Neural cell (in vitro differentiated cells): ENCODE results near the gene RAI1.

ENCODE experiments used
- EP300 ChIP-seq: fragments of 450-650 bp; conservative IDR thresholded peaks from 2 replicates; pipeline ENCODE4 v1.6.1; 2014; ENCODE audit warnings: antibody characterized with exemption, mild to moderate bottlenecking, moderate library complexity; ENCODE audit not compliant: poor library complexity, severe bottlenecking
- POLR2AphosphoS5 ChIP-seq: IDR thresholded peaks from 2 replicates; pipeline ENCODE4 v1.6.1; 2012
- TF ChIP-seq, protein P1 (sequence below): fragments of 450-650 bp; IDR thresholded peaks from 2 replicates; pipeline ENCODE4 v1.5.1; 2014; ENCODE audit warnings: antibody characterized with exemption, mild to moderate bottlenecking, moderate library complexity; ENCODE audit not compliant: poor library complexity, severe bottlenecking

DNA sequence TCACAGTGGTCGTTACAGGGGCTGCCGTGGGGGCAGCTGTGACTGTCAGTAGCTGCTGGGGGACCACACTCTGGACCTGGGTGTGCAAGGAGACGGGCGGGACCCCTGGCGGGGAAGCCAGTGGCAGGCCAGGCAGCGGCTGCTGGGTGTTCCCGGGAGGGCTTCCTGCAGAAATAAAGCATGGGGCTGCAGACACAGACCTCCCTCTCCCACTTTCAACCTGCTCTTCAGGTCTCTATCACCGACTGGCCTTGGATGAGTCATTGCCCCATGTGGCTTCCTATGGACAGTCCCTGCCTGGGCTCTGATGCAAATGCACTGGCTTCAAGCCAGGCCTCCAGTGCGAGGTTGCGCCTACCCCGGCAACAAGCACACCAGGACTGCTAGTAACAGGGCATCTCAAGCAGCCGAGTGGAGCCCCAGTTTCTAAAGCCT, 138.3 kb downstream of the RAI1 start:
- TF ChIP-seq, protein P1, sequence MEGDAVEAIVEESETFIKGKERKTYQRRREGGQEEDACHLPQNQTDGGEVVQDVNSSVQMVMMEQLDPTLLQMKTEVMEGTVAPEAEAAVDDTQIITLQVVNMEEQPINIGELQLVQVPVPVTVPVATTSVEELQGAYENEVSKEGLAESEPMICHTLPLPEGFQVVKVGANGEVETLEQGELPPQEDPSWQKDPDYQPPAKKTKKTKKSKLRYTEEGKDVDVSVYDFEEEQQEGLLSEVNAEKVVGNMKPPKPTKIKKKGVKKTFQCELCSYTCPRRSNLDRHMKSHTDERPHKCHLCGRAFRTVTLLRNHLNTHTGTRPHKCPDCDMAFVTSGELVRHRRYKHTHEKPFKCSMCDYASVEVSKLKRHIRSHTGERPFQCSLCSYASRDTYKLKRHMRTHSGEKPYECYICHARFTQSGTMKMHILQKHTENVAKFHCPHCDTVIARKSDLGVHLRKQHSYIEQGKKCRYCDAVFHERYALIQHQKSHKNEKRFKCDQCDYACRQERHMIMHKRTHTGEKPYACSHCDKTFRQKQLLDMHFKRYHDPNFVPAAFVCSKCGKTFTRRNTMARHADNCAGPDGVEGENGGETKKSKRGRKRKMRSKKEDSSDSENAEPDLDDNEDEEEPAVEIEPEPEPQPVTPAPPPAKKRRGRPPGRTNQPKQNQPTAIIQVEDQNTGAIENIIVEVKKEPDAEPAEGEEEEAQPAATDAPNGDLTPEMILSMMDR: no peak
- TF ChIP-seq EP300: no peak
- no peak for TF ChIP-seq POLR2AphosphoS5
